H1 (cell line): ENCODE data around the gene TCEANC2. TPM values are rescaled to one million over a fixed set of nuclear protein-coding genes. Genes with fewer than 3 reads are reported as not detected.

Experiments used
- CHD7 ChIP-seq: fragments of 300-600 bp; sonication (generic); IDR thresholded peaks from 2 replicates; pipeline ENCODE4 v1.7.1; 2012; ENCODE audit warnings: low read length, moderate library complexity, mild to moderate bottlenecking, inconsistent platforms; ENCODE audit not compliant: insufficient replicate concordance
- EGR1 ChIP-seq: IDR thresholded peaks from 2 replicates; pipeline ENCODE4 v1.6.1; 2011; ENCODE audit warnings: low read depth, low read length, borderline replicate concordance
- RAD21 ChIP-seq, 2 experiments: IDR thresholded peaks in 1 of 2; conservative IDR thresholded peaks in 1 of 2; 2 replicates each; pipeline ENCODE4 v1.6.1; 2011; ENCODE audit warnings: low read depth in 2 of 2, low read length in 2 of 2, improper control_type of control experiment in 1 of 2, inconsistent platforms in 1 of 2, mild to moderate bottlenecking in 1 of 2, moderate library complexity in 1 of 2
- SP1 ChIP-seq: IDR thresholded peaks from 2 replicates; pipeline ENCODE4 v1.6.1; 2011; ENCODE audit warnings: low read depth, low read length
- polyA plus RNA-seq, 7 experiments: library from polyadenylated mRNA; depleted of rRNA in 3 of 7; stranded (reverse) in 5 of 7; unstranded in 2 of 7; fragments of >200 nt in 5 of 7; fragments of 200-250 nt in 2 of 7; gene quantifications; 1 replicate in 5 of 7; 2 replicates in 1 of 7; 4 replicates in 1 of 7; pipeline versions ENCODE4 v1.2.1 to v1.2.3, GENCODE V29; 2011 to 2013; ENCODE audit warnings: missing spikeins in 2 of 7, mixed read lengths in 2 of 7
- total RNA-seq: library from RNA; stranded (reverse); fragmentation: NEBNext Ultra II Directional; extraction: Animal tissue kit (Norgen Biotek cat#: 25700); gene quantifications from 2 replicates; pipeline ENCODE4 v1.2.1, GENCODE V29; 2021

TCEANC2 gene
- total and polyA plus RNA-seq, 2 of the 8 experiments (the other 6 are each of a cell fraction or from before 2014, with no cell fraction given): 4.2 to 8.2 TPM

- TF ChIP-seq CHD7 (no peak), EGR1 (no peak), SP1 (no peak), RAD21 (IDR thresholded peaks at IDR 0.05 in 1 of 2, conservative IDR thresholded peaks at IDR 0.05 in 1 of 2; ENCODE audit: low read depth in 2 of 2, low read length in 2 of 2) (no peak)
Measured at GRCh38 chr1:54091666-54092065, 38.3 kb downstream of the TCEANC2 start (continued).
